Uterus (tissue), 2 donors: ENCODE results near the gene RAB29.

ENCODE experiments used
- CTCF ChIP-seq, 4 experiments: fragments of 200-600 bp in 2 of 4; fragments of 450-650 bp in 2 of 4; sonication (generic) in 2 of 4; IDR thresholded peaks; one replicate each; pipeline ENCODE4 v1.5.1; 2016 to 2019; ENCODE audit warnings: antibody characterized with exemption in 4 of 4, mild to moderate bottlenecking in 2 of 4, moderate library complexity in 1 of 4
- POLR2A ChIP-seq, 2 donors: fragments of 450-650 bp; IDR thresholded peaks; one replicate each; pipeline ENCODE4 v1.6.1; 2016; ENCODE audit warnings: antibody characterized with exemption in 2 of 2, mild to moderate bottlenecking in 1 of 2, moderate library complexity in 1 of 2

- no peak for TF ChIP-seq POLR2A (IDR thresholded peaks at IDR 0.05)
- TF ChIP-seq CTCF (IDR thresholded peaks at IDR 0.05) = no peak
These were observed 18.9 kb upstream of the RAB29 start for GRCh38 chr1:205794011-205794730.
